ENCODE data around the gene PCGF1.
"Not testable (repeated sequence)": the region's sequence is repeated elsewhere in the genome, so short reads cannot be mapped to it uniquely, and the experiment has no call there.

PCGF1 gene

DNA sequence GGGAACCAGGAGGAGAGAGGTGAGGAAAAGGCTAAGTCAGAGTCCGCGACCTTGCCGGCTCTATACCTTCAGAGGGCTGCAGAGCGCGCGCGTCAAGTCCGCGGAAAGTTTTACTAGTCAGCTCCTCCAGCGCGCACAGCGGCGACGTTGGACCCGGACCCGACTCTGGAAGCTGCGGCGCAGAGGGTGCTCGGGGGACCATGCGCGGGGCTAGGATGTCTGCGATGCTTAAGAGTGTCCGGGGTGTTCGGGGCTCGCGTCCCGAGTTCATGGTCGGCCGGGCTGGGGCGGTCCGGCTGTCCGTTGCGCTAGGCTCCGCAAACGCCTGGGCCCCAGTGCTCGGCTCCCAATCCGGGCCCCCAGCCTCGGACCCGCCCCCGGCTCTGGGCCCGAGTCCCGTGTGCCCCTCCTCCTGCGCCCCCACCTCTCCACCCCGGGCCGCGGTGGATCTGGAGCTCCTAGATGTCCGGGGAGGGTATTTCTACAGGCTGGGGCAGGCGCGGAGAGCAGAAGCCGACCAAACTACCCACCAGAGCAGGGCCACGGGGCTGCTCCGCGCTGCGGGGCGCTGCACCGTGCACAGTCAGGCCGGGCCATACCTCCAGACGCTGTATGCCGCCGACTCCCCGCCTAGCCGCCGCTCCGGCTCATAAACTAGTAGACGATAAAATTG, 8.1 kb downstream of the PCGF1 start, which contains the start of gene LBX2:
Gene LBX2 (minus strand): TSS at position 337 of the 673 bp plus-strand sequence. CDS start 66 bp downstream, at position 271.
- DNase-seq (ENCODE audit: low read depth, low spot score) = no peak

DNA sequence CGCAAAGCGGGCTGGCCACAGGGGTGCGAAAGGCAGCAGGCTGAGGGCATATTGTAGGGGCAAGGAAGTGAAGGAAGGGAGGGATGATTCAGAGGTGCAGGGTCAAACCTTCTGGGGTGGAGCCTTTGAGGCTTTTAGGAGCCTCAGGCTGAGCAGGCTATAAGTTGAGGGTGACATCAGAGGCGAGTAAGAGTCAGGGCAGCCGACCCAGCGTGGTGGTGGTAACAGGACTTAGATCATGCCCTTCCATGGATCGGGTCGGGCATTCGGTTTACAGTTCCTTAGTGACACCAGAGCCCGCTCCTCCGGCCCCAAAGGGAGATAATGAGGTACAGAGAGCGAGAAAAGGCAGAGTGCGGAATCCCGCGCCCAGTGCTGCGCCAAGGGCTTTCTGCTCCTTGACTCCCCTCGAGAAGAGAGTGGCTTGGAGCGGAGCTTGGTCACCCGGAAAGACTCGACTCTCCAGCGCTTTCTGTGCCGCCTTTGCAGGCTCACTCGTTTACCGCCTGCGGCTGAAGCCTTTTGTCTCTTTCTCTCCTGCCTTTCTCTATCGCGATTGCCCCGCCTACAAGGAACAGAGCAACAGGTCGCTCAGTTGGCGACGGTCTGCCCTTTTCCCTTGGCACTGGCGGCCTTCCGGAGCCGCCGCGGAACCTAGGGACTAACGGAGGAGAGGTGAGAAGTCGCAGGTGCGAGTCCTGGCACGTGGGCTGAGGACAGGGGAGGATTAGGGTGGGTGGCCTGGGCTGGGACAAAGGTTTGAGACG, 8.8 kb downstream of the PCGF1 start:
- DNase-seq (ENCODE audit: low read depth, low spot score) = no peak

DNA sequence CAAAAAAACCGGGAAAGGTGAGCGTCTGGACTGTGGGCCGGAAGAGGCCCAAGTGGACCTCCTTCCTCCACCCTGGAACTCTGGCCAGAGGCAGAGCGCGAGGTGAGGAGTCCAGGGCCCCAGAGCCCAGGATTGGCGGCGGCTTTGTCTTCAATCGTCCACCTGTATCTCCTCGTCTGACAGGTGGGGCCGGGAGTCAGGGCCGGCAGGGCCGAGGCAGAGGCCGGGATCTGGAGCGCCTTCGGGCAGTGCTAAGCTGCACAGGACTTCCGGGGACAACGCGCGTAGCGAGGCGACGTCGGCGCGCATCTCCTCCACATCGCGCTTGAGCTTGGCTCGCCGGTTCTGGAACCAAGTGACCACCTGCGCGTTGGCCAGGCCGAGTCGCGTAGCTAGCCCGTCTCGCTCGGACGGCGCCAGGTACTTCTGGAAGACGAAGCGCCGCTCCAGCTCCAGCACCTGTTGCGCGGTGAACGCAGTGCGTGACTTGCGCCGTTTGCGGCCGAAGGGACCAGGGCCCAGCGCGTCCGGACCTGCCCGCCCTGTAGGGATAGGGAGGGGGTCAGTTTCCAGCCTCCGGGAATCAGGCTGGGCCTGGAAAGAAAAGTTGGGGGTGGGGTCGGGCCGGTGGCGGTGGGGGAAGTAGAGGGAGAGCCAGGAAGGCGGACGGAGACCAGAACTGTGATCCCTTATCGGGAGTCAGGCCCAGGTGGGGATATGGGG, 9.6 kb downstream of the PCGF1 start:
- DNase-seq (ENCODE audit: low read depth, low spot score) = no peak

GRCh38 chr2:74496997-74497776, 10.3 kb downstream of the PCGF1 start:
- DNase-seq (ENCODE audit: low read depth, low spot score) = no peak

DNA sequence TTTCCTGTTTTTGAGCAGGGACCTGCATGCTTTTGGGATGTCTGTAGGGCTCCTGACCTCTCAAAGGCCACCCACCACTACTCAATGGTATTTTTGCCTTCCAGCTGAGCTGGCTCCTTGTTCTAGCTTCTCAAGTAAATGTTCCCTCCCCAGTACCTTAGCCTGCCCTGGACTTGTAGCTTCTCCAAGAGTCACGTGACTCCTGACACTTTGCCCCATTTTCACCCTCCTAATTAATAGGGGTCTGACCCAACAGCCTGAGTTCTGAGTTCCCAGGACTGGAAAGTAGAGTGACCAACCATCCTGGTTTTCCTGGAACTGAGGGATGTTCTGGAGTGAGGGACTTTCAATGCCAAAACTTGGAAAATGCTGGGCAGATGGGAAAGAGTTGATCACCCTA, 12.1 kb downstream of the PCGF1 start:
- DNase-seq (ENCODE audit: low read depth, low spot score) = no peak

DNA sequence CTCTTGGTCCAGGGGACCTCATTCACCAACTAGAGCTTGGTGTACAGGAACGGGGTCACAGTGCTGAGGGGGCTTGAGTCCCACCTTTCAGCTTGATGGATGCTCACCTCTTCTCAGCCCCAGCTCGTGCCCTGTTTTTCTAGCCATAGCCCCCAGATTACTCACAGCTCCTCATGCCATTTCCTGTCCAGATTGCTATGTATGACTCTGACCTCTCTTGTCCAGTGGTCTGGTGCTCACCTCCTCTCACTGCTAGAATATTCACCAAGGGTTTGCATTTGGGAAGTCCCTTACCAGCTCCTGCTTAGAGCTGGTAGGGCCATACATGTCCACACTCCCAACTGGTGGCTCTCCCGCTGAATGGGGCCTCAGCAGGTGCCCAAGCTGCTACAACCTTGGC, 13.9 kb downstream of the PCGF1 start:
- no peak for DNase-seq (ENCODE audit: low read depth, low spot score)

GRCh38 chr2:74491648-74492544, 15.6 kb downstream of the PCGF1 start:
- DNase-seq (ENCODE audit: low read depth, low spot score) = no peak

GRCh38 chr2:74489906-74490305, 17.6 kb downstream of the PCGF1 start:
- no peak for DNase-seq (ENCODE audit: low read depth, low spot score)

- no peak for DNase-seq (ENCODE audit: low read depth, low spot score)
Measured at GRCh38 chr2:74488643-74489481, 18.6 kb downstream of the PCGF1 start.

GRCh38 chr2:74486141-74486540, 21.4 kb downstream of the PCGF1 start:
- no peak for DNase-seq (ENCODE audit: low read depth, low spot score)

- DNase-seq (ENCODE audit: low read depth, low spot score) = not testable (repeated sequence)
Measured at GRCh38 chr2:74483675-74484164, 23.8 kb downstream of the PCGF1 start.

GRCh38 chr2:74482801-74483674, 24.5 kb downstream of the PCGF1 start, which contains the start of the genes CCDC142 and TTC31:
CCDC142 (minus strand) TSS chr2:74482998; CDS start chr2:74482837, 161 bp downstream.
TTC31 (plus strand) TSS chr2:74483081; CDS start chr2:74483096, 15 bp downstream.
- peak; percentile 87 for DNase-seq (ENCODE audit: low read depth, low spot score)

- peak; percentile 16 for DNase-seq (ENCODE audit: low read depth, low spot score)
Measured at GRCh38 chr2:74481961-74482800, 25.3 kb downstream of the PCGF1 start.

- DNase-seq (ENCODE audit: low read depth, low spot score) = no peak
Measured at GRCh38 chr2:74481431-74481830, 26.1 kb downstream of the PCGF1 start.

- DNase-seq (ENCODE audit: low read depth, low spot score) = no peak
Measured at GRCh38 chr2:74474899-74475298, 32.6 kb downstream of the PCGF1 start.

- DNase-seq (ENCODE audit: low read depth, low spot score) = no peak
Measured at GRCh38 chr2:74474481-74474880, 33.0 kb downstream of the PCGF1 start.

- no peak for DNase-seq (ENCODE audit: low read depth, low spot score)
Measured at GRCh38 chr2:74472945-74473258, 34.6 kb downstream of the PCGF1 start.
